ENCODE data around the gene HIVEP3.

GRCh38 chr1:41484402-41485241 lies 434.1 kb downstream of the HIVEP3 start, which contains the start of gene EDN2:
- no peak for TF ChIP-seq EZH2 (IDR thresholded peaks at IDR 0.05; ENCODE audit: borderline replicate concordance, low read depth, low read length, severe bottlenecking)
- peak; percentile 47 for TF ChIP-seq CTCF (IDR thresholded peaks at IDR 0.05; ENCODE audit: borderline replicate concordance, extremely low read depth, low read length, poor library complexity, severe bottlenecking)

Data from DND-41 (cell line).